Upper lobe of left lung (tissue), 4 donors: Measurements from ENCODE around the gene ARHGAP31.

Experiments used
- EP300 ChIP-seq, 4 donors: sonication (generic); formaldehyde crosslinking; IDR thresholded peaks; one replicate each; pipeline ENCODE4 v1.5.1; 2017; ENCODE audit warnings: antibody characterized with exemption in 4 of 4, control low read depth in 2 of 4
- POLR2A ChIP-seq, 4 donors: fragments of 450-650 bp; IDR thresholded peaks; one replicate each; pipeline ENCODE4 v1.5.1; 2016 to 2017; ENCODE audit warnings: antibody characterized with exemption in 4 of 4, mild to moderate bottlenecking in 2 of 4
- POLR2AphosphoS5 ChIP-seq, 2 donors: sonication (generic); formaldehyde crosslinking; IDR thresholded peaks; one replicate each; pipeline ENCODE4 v1.5.1; 2017; ENCODE audit warnings: antibody characterized with exemption in 2 of 2
- TF ChIP-seq, protein P1 (sequence below), 6 experiments: fragments of 450-650 bp in 4 of 6; fragments of 200-600 bp in 2 of 6; sonication (generic) in 2 of 6; IDR thresholded peaks; one replicate each; pipeline ENCODE4 v1.5.1; 2016 to 2019; ENCODE audit warnings: antibody characterized with exemption in 6 of 6

GRCh38 chr3:119378259-119378803, 84.1 kb downstream of the ARHGAP31 start:
- TF ChIP-seq, protein P1, sequence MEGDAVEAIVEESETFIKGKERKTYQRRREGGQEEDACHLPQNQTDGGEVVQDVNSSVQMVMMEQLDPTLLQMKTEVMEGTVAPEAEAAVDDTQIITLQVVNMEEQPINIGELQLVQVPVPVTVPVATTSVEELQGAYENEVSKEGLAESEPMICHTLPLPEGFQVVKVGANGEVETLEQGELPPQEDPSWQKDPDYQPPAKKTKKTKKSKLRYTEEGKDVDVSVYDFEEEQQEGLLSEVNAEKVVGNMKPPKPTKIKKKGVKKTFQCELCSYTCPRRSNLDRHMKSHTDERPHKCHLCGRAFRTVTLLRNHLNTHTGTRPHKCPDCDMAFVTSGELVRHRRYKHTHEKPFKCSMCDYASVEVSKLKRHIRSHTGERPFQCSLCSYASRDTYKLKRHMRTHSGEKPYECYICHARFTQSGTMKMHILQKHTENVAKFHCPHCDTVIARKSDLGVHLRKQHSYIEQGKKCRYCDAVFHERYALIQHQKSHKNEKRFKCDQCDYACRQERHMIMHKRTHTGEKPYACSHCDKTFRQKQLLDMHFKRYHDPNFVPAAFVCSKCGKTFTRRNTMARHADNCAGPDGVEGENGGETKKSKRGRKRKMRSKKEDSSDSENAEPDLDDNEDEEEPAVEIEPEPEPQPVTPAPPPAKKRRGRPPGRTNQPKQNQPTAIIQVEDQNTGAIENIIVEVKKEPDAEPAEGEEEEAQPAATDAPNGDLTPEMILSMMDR (IDR thresholded peaks at IDR 0.05): no peak
- TF ChIP-seq POLR2A (IDR thresholded peaks at IDR 0.05) (no peak), POLR2AphosphoS5 (IDR thresholded peaks at IDR 0.05) (no peak), EP300 (IDR thresholded peaks at IDR 0.05) (no peak)
